Mononuclear cell (primary cell): Measurements from ENCODE around the gene ZNF678. TPM values are rescaled to one million over a fixed set of nuclear protein-coding genes. Genes with fewer than 3 reads are reported as not detected.
"Not testable (repeated sequence)": the region's sequence is repeated elsewhere in the genome, so short reads cannot be mapped to it uniquely, and the experiment has no call there.

ENCODE experiments used
- H3K27me3 ChIP-seq: 2 replicates; pipeline ENCODE4 v1.6.0; 2011; ENCODE audit warnings: low read length, control low read depth; ENCODE audit not compliant: insufficient read depth
- H3K4me1 ChIP-seq: 2 replicates; pipeline ENCODE4 v1.5.1; 2011; ENCODE audit warnings: mild to moderate bottlenecking, low read length, control low read depth; ENCODE audit not compliant: insufficient read depth
- H3K4me3 ChIP-seq: 2 replicates; pipeline ENCODE4 v1.5.1; 2011; ENCODE audit warnings: mild to moderate bottlenecking, low read length, moderate library complexity
- H3K9me3 ChIP-seq: 2 replicates; pipeline ENCODE4 v1.5.1; 2011; ENCODE audit warnings: low read depth, mild to moderate bottlenecking, control low read depth, low read length
- total RNA-seq: library from RNA; depleted of rRNA; stranded (reverse); fragments of >200 nt; gene quantifications from one replicate; pipeline ENCODE4 v1.2.3, GENCODE V29; 2012

Gene ZNF678
- total RNA-seq, 1 donor: 6.1 TPM

- Histone ChIP-seq H3K4me1 (peaks cover 15% of the 10 kb centered on the region), H3K9me3 (no peaks in the 10 kb centered on the region), H3K27me3 (peaks cover 3% of the 10 kb centered on the region), H3K4me3 (no peak overlapping the region)
Measured at GRCh38 chr1:227546059-227546458, 17.3 kb upstream of the ZNF678 start.

GRCh38 chr1:227546598-227547309 lies 16.6 kb upstream of the ZNF678 start:
- Histone ChIP-seq H3K27me3 (peaks cover 2% of the 10 kb centered on the region), H3K9me3 (no peaks in the 10 kb centered on the region), H3K4me3 (no peak overlapping the region), H3K4me1 (peaks cover 13% of the 10 kb centered on the region)

- H3K9me3 ChIP-seq: no peaks in the 10 kb centered on the region
- H3K4me1 ChIP-seq: peaks cover 10% of the 10 kb centered on the region
- no peaks in the 10 kb centered on the region for H3K27me3 ChIP-seq
- no peak overlapping the region for H3K4me3 ChIP-seq
Measured at GRCh38 chr1:227547310-227548118, 15.8 kb upstream of the ZNF678 start.

DNA sequence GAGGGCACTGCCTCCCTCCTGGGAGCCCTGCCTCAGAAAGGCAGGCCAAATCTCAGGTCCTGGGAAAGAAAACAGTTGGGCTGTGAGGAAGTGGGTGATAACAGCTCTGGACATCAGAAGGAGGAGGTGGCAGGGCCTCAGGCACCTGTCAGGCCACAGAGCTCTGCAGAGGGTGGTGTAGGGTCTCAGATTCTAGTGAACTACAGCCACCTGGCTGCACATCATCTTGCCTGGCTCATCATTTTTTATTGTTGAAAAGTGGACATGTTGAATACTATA lies 15.3 kb upstream of the ZNF678 start:
- H3K9me3 ChIP-seq: no peaks in the 10 kb centered on the region
- H3K4me1 ChIP-seq: peaks cover 4% of the 10 kb centered on the region
- H3K4me3 ChIP-seq: no peak overlapping the region
- H3K27me3 ChIP-seq: no peaks in the 10 kb centered on the region

DNA sequence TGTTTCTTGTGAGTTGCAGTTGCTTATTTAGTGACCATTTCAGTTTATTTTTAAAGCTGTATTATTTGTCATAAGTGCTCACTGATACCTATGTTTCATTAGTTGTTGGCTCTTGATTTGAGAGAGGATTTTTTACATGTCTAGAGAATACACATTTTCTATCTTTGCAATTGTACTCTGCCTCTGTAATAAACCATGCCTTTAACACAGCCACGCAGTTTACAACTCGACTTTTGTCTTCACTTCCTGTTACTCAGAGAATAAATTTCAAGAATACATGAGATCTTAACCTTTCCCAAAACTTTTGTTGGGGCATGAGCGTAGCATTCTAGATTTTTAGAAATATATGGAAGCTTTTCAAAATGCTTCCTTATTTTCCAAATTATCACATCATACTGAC lies 14.9 kb upstream of the ZNF678 start:
- Histone ChIP-seq H3K9me3 (no peaks in the 10 kb centered on the region), H3K27me3 (no peaks in the 10 kb centered on the region), H3K4me3 (no peak overlapping the region), H3K4me1 (peaks cover under 1% of the 10 kb centered on the region)

- H3K4me3 ChIP-seq: no peak overlapping the region
- H3K27me3 ChIP-seq: no peaks in the 10 kb centered on the region
- no peaks in the 10 kb centered on the region for H3K4me1 ChIP-seq
- H3K9me3 ChIP-seq: no peaks in the 10 kb centered on the region
Measured at GRCh38 chr1:227549892-227550291, 13.5 kb upstream of the ZNF678 start.

GRCh38 chr1:227551881-227552280 lies 11.5 kb upstream of the ZNF678 start:
- not testable (repeated sequence) for H3K4me3 ChIP-seq, H3K27me3 ChIP-seq, H3K9me3 ChIP-seq, H3K4me1 ChIP-seq

DNA sequence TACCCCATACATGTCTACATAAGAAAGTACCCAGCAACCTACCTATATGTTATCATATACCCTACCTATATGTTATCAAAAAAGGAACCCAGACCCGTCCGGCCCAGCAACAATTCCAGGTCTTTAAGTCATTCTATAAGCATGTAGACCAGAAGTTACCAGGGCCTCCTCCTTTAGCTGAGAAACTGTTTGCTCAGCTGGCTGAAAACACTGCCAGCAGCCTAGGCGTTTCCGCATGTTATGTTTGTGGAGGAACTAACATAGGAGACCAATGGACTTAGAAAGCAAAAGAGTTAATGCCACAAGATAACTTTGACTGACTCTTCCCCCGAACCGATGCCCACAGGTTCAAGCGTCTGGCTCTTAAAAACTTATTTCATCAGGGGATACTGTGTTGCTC lies 7.1 kb upstream of the ZNF678 start:
- H3K27me3 ChIP-seq: peaks cover 33% of the 10 kb centered on the region
- peaks cover 13% of the 10 kb centered on the region for H3K4me1 ChIP-seq
- no peak overlapping the region for H3K4me3 ChIP-seq
- no peaks in the 10 kb centered on the region for H3K9me3 ChIP-seq

GRCh38 chr1:227557962-227558725 lies 5.2 kb upstream of the ZNF678 start:
- Histone ChIP-seq H3K4me1 (peaks cover 13% of the 10 kb centered on the region), H3K9me3 (no peaks in the 10 kb centered on the region), H3K27me3 (peaks cover 41% of the 10 kb centered on the region), H3K4me3 (no peak overlapping the region)

DNA sequence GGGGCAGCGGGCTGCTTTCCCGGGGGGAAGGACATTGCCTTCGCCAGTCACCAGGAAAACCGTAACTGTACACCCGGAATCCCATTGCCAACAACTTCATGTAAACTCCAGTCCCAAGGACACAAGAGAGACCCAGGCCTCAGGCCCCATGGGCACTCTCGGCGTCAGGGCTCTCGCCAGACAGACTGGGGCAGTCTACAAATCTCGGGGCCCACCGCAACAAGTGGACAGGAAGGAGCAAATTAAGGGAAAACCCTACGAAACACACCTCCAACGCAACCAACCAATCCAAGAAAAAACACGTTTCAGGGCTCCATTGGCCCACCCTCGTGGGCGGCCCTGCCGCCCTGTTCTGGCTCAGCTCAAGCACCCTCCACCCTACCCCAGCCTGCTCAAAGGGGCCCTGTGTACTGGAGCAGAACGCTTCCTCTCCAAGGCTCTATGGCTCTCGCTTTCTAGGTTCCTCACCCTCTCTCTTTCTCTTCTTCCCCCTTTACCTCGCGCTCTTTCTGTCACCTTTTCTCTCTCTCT lies 4.6 kb upstream of the ZNF678 start:
- no peaks in the 10 kb centered on the region for H3K9me3 ChIP-seq
- H3K4me1 ChIP-seq: peaks cover 16% of the 10 kb centered on the region
- H3K27me3 ChIP-seq: peaks cover 41% of the 10 kb centered on the region
- H3K4me3 ChIP-seq: no peak overlapping the region

- H3K4me3 ChIP-seq: no peak overlapping the region
- no peaks in the 10 kb centered on the region for H3K9me3 ChIP-seq
- peaks cover 41% of the 10 kb centered on the region for H3K27me3 ChIP-seq
- H3K4me1 ChIP-seq: peaks cover 23% of the 10 kb centered on the region
Measured at GRCh38 chr1:227559499-227559898, 3.9 kb upstream of the ZNF678 start.

GRCh38 chr1:227559926-227560325 lies 3.4 kb upstream of the ZNF678 start:
- Histone ChIP-seq H3K9me3 (no peaks in the 10 kb centered on the region), H3K4me3 (no peak overlapping the region), H3K4me1 (peaks cover 26% of the 10 kb centered on the region), H3K27me3 (peaks cover 41% of the 10 kb centered on the region)

DNA sequence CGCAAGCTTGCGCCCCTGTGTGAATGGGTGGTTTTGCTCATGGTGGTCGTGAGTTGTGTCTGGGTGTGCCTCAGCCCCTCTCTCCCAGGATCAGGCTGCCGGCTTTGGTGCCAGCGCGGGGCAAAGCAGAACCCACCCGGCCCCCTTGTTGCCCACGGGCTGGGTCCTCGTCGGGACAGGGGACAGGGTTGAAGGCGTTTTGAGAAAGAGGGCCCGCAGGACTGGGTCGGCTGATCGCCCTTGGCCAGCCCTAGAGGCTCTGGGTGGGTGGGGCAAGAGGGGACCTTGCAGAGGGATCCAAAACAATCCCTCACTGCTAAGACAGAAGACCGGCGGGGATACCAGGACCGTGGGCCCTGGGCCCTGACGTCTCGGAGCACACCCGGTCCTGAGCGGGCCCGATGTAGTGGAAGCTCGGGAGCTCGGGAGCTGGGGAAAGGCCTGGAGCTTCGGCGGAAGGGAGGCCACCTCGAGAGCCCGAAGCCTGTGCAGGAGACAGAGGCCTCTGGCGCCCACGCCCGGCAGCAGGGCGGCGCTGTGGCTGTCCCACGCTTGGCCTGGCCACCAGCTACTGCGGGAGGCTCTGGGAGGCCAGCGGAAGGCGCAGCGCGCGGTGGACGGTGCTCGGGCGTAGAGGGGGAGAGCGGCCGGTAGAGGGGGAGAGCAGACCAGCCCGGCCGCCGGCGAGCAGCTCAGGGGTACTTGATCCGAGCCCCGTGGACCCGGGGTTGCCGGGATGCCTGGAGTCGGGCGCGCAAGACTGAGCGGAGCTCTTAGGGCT lies 2.8 kb upstream of the ZNF678 start:
- Histone ChIP-seq H3K27me3 (peaks cover 41% of the 10 kb centered on the region), H3K4me1 (peaks cover 26% of the 10 kb centered on the region), H3K4me3 (no peak overlapping the region), H3K9me3 (no peaks in the 10 kb centered on the region)

DNA sequence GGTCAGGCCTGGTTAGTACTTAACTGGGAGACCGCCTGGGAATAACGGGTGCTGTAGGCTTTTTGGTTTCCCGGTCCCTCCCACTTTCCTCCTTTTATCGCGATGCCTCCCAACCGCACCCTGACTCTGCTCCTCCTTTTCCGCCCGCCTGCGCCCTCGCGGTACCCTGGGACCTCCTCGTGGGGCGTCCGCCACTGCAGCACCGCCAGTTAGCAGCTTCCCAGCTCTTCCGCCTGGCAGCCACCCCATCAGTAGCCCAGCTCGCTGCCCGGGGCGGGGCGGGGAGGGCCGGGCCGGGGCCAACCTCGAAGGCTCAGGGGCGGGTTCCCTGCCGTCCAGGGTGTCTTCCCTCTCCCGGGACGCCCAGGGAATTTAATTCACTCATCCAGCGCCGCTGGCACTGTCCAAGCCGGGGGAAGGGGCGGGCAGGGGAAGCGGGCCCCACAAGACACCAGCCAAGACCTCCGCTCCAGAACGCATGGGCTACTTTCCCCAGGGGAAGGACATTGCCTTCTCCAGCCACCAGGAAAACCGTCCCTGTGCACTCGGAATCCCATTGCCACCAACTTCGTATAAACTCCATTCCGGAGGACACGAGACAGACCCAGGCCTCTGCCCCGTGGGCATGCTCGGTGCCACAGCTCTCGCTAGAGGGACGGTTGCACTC lies 2.0 kb upstream of the ZNF678 start:
- Histone ChIP-seq H3K9me3 (no peaks in the 10 kb centered on the region), H3K4me1 (peaks cover 26% of the 10 kb centered on the region), H3K27me3 (peaks cover 41% of the 10 kb centered on the region), H3K4me3 (no peak overlapping the region)
